ENCODE measurements around the gene PCDHGA1.
A peak's percentile ranks its signal among the peaks of the same experiment; 100 is the strongest.
"Not testable (repeated sequence)": the region's sequence is repeated elsewhere in the genome, so short reads cannot be mapped to it uniquely, and the experiment has no call there.

Gene PCDHGA1

DNA sequence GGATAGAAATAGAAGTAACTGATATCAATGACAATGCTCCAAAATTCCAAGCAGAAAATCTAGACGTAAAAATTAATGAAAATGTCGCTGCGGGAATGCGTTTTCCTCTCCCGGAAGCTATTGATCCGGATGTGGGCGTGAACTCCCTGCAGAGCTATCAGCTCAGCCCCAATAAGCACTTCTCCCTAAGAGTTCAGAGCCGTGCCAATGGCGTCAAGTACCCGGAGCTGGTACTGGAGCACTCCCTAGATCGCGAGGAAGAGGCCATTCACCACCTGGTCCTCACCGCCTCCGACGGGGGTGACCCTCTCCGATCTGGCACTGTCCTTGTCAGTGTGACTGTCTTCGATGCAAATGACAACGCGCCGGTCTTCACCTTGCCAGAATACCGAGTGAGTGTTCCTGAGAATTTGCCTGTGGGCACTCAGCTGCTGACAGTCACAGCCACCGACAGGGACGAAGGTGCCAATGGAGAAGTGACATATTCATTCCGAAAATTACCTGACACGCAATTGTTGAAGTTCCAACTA is 83.3 kb downstream of the PCDHGA1 start:
- no peak overlapping the region for H3K4me3 ChIP-seq (ENCODE audit: low read depth, low read length)

GRCh38 chr5:141414548-141415274 is 84.4 kb downstream of the PCDHGA1 start:
- H3K27ac ChIP-seq; H3K4me3 ChIP-seq (ENCODE audit: low read depth, low read length); H3K36me3 ChIP-seq; H3K27me3 ChIP-seq (ENCODE audit: insufficient read depth, low read depth, severe bottlenecking); DNase-seq: not testable (repeated sequence)
- peaks cover 11% of the 10 kb centered on the region for H3K9me3 ChIP-seq (ENCODE audit: severe bottlenecking)

More for the DNA sequence above, 83.3 kb downstream of the PCDHGA1 start:
- no peak overlapping the region for H3K27ac ChIP-seq
- TF ChIP-seq CTCF (IDR thresholded peaks at IDR 0.05; ENCODE audit: low read depth, low read length) = no peak
- no peaks in the 10 kb centered on the region for H3K27me3 ChIP-seq (ENCODE audit: insufficient read depth, low read depth, severe bottlenecking)
- no peak for DNase-seq
- H3K36me3 ChIP-seq = no peaks in the 10 kb centered on the region
- H3K9me3 ChIP-seq (ENCODE audit: severe bottlenecking) = peaks cover 3% of the 10 kb centered on the region

DNA sequence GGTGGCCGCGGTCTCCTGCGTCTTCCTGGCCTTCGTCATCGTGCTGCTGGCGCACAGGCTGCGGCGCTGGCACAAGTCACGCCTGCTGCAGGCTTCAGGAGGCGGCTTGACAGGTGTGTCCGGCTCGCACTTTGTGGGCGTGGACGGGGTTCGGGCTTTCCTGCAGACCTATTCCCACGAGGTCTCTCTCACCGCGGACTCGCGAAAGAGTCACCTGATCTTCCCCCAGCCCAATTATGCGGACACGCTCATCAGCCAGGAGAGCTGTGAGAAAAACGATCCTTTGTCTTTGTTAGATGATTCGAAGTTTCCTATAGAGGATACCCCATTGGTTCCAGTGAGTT is 84.9 kb downstream of the PCDHGA1 start:
- H3K27ac ChIP-seq; H3K36me3 ChIP-seq; H3K4me3 ChIP-seq (ENCODE audit: low read depth, low read length); DNase-seq; H3K27me3 ChIP-seq (ENCODE audit: insufficient read depth, low read depth, severe bottlenecking): not testable (repeated sequence)
- peaks cover 15% of the 10 kb centered on the region for H3K9me3 ChIP-seq (ENCODE audit: severe bottlenecking)

- H3K4me3 ChIP-seq (ENCODE audit: low read depth, low read length); H3K27me3 ChIP-seq (ENCODE audit: insufficient read depth, low read depth, severe bottlenecking); H3K36me3 ChIP-seq; H3K27ac ChIP-seq: not testable (repeated sequence)
- peaks cover 25% of the 10 kb centered on the region for H3K9me3 ChIP-seq (ENCODE audit: severe bottlenecking)
- TF ChIP-seq CTCF (IDR thresholded peaks at IDR 0.05; ENCODE audit: low read depth, low read length) = peak; percentile 67
- DNase-seq = peak; percentile 58
Measured at GRCh38 chr5:141417494-141418172, 87.3 kb downstream of the PCDHGA1 start, which contains the start of gene PCDHGB7. PCDHGB7 (plus strand) TSS chr5:141417677; CDS start chr5:141417860, 183 bp downstream.

DNA sequence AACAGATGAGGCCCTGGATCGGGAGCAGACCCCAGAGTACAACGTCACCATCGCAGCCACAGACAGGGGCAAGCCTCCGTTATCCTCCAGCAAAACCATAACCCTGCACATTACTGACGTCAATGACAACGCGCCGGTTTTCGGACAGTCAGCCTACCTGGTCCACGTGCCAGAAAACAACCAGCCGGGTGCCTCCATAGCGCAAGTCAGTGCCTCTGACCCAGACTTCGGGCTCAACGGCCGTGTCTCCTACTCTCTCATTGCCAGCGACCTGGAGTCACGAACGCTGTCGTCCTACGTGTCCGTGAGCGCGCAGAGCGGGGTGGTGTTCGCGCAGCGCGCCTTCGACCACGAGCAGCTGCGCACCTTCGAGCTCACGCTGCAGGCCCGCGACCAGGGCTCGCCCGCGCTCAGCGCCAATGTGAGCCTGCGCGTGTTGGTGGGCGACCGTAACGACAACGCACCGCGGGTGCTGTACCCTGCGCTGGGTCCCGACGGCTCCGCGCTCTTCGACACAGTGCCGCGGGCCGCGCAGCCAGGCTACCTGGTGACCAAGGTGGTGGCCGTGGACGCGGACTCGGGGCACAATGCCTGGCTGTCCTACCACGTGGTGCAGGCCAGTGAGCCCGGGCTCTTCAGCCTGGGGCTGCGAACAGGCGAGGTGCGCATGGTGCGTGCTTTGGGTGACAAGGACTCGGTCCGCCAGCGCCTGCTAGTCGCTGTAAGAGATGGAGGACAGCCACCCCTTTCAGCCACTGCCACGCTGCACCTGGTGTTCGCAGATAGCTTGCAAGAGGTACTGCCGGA is 89.0 kb downstream of the PCDHGA1 start:
- Histone ChIP-seq H3K4me3 (ENCODE audit: low read depth, low read length) (no peak overlapping the region), H3K9me3 (ENCODE audit: severe bottlenecking) (peaks cover 25% of the 10 kb centered on the region), H3K36me3 (no peaks in the 10 kb centered on the region), H3K27me3 (ENCODE audit: insufficient read depth, low read depth, severe bottlenecking) (no peaks in the 10 kb centered on the region), H3K27ac (no peak overlapping the region)
- TF ChIP-seq CTCF (IDR thresholded peaks at IDR 0.05; ENCODE audit: low read depth, low read length) = no peak
- no peak for DNase-seq

- H3K4me3 ChIP-seq (ENCODE audit: low read depth, low read length) = no peak within 1 kb of the TSS
- no peak within 1 kb of the TSS for H3K27ac ChIP-seq
Measured at GRCh38 chr5:141420855-141421488, 90.7 kb downstream of the PCDHGA1 start, which contains the start of gene PCDHGA11. PCDHGA11 (plus strand) TSS chr5:141421051; CDS start chr5:141421228, 177 bp downstream.

More at GRCh38 chr5:141420855-141421488, 90.7 kb downstream of the PCDHGA1 start, which contains the start of gene PCDHGA11:
- H3K27me3 ChIP-seq (ENCODE audit: insufficient read depth, low read depth, severe bottlenecking) = no peaks in the 10 kb centered on the region
- H3K36me3 ChIP-seq = no peaks in the 10 kb centered on the region
- H3K9me3 ChIP-seq (ENCODE audit: severe bottlenecking) = peaks cover 25% of the 10 kb centered on the region
- TF ChIP-seq CTCF (IDR thresholded peaks at IDR 0.05; ENCODE audit: low read depth, low read length) = no peak; the same call in 1 of the 2 replicates
- peak; percentile 30 for DNase-seq

Measured in WERI-Rb-1 (cell line).